ENCODE data around the gene GRWD1.
A peak's percentile ranks its signal among the peaks of the same experiment; 100 is the strongest.

Gene GRWD1

GRCh38 chr19:48424694-48425219 is 21.0 kb upstream of the GRWD1 start:
- peak in 1 of 2 experiments; percentile 30 for DNase-seq (ENCODE audit: low read depth in 2 of 2)

- DNase-seq (ENCODE audit: low read depth in 2 of 2), result no peak
These were observed 17.1 kb upstream of the GRWD1 start for GRCh38 chr19:48428670-48429069.

GRCh38 chr19:48433337-48433736 is 12.4 kb upstream of the GRWD1 start:
- no peak for DNase-seq (ENCODE audit: low read depth in 2 of 2)

- no peak for DNase-seq (ENCODE audit: low read depth in 2 of 2)
These were observed 9.2 kb upstream of the GRWD1 start for GRCh38 chr19:48436586-48436985.

GRCh38 chr19:48441360-48442050 is 4.3 kb upstream of the GRWD1 start:
- DNase-seq (ENCODE audit: low read depth in 2 of 2), result no peak

GRCh38 chr19:48442116-48443035 is 3.4 kb upstream of the GRWD1 start:
- no peak for DNase-seq (ENCODE audit: low read depth in 2 of 2)

- DNase-seq (ENCODE audit: low read depth in 2 of 2), result no peak
These were observed 2.5 kb upstream of the GRWD1 start for GRCh38 chr19:48443256-48443655.

- no peak for DNase-seq (ENCODE audit: low read depth in 2 of 2)
These were observed 2.1 kb upstream of the GRWD1 start for GRCh38 chr19:48443731-48444128.

GRCh38 chr19:48444129-48444935 is 1.5 kb upstream of the GRWD1 start:
- no peak for DNase-seq (ENCODE audit: low read depth in 2 of 2)

- no peak for DNase-seq (ENCODE audit: low read depth in 2 of 2)
These were observed 915 bp upstream of the GRWD1 start for GRCh38 chr19:48444936-48445200.

- peak; percentile 80 to 84 for DNase-seq (ENCODE audit: low read depth in 2 of 2)
These were observed 552 bp upstream of the GRWD1 start for GRCh38 chr19:48445256-48445605.

GRCh38 chr19:48446579-48446978 is 796 bp downstream of the GRWD1 start:
- no peak for DNase-seq (ENCODE audit: low read depth in 2 of 2)

- no peak for DNase-seq (ENCODE audit: low read depth in 2 of 2)
These were observed 2.8 kb downstream of the GRWD1 start for GRCh38 chr19:48448563-48448962.

GRCh38 chr19:48450441-48450840 is 4.7 kb downstream of the GRWD1 start:
- DNase-seq (ENCODE audit: low read depth in 2 of 2), result no peak

- no peak for DNase-seq (ENCODE audit: low read depth in 2 of 2)
These were observed 5.1 kb downstream of the GRWD1 start for GRCh38 chr19:48450863-48451262.

- DNase-seq (ENCODE audit: low read depth in 2 of 2), result no peak
These were observed 5.8 kb downstream of the GRWD1 start for GRCh38 chr19:48451624-48452023.

GRCh38 chr19:48452289-48453190 is 6.8 kb downstream of the GRWD1 start:
- DNase-seq (ENCODE audit: low read depth in 2 of 2), result no peak

GRCh38 chr19:48454150-48454730 is 8.5 kb downstream of the GRWD1 start:
- no peak for DNase-seq (ENCODE audit: low read depth in 2 of 2)

GRCh38 chr19:48455171-48455907 is 9.6 kb downstream of the GRWD1 start, which contains the start of gene KCNJ14:
KCNJ14 (plus strand) TSS chr19:48455574; CDS start chr19:48461725, 6,151 bp downstream.
- no peak for DNase-seq (ENCODE audit: low read depth in 2 of 2)
